GM18498 (cell line): ENCODE results near the gene OR11G2.
"Not testable (repeated sequence)": the region's sequence is repeated elsewhere in the genome, so short reads cannot be mapped to it uniquely, and the experiment has no call there.

Experiments
- ATAC-seq: cut with Tn5 transposase; IDR thresholded peaks from one replicate; pipeline ENCODE4 v1.9.1; 2021; ENCODE audit warnings: mild to moderate bottlenecking, moderate library complexity; ENCODE audit not compliant: unreplicated experiment

OR11G2 gene

DNA sequence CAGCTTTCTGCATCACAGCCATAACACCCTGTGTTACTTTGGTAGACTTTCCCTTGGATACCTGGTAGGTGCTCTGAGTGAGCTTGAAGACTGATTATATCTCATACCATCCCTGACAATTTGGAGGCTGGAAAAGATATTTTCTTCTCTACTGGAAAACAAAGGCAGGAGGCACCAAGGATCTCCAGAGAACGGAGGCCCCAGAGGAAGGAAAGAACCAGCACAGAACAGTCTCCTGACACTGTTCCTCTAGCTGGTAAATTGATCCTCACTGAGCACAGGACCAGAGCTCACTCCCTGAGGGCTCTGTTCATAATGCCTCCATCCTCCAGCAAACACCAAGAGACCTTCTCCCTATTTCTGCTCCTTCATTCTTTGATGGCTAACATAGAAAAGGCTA, at the start of gene OR11G2:
Gene OR11G2, plus strand, starts transcription at position 301 of the 400 bp plus-strand sequence. CDS start 6,542 bp downstream, outside the sequence.
- ATAC-seq = no peak

- ATAC-seq = no peak
Observed at GRCh38 chr14:20143911-20144310, 46.8 kb upstream of the OR11G2 start.

- no peak for ATAC-seq
Observed at GRCh38 chr14:20144820-20145219, 45.9 kb upstream of the OR11G2 start.

DNA sequence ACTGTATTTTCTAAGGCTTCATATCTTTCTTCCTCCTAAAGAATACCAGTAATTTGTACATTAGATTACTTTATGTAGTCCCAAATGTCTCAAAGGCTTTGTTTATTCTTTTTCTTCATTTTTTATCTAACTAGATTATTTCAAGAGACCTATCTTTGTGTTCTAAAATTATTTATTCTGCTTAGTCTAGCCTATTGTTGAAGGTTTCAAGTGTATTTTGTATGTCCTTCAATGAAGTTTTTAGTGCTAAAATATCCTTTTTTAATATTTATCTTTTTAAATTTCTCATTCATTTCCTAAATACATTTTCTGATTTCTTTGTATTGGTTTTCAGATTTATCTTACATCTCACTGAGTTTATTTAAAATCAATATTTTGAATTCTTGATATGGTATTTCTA, 26.2 kb upstream of the OR11G2 start:
- no peak for ATAC-seq

GRCh38 chr14:20167091-20167490, 23.6 kb upstream of the OR11G2 start:
- no peak for ATAC-seq

GRCh38 chr14:20169852-20170251, 20.8 kb upstream of the OR11G2 start:
- ATAC-seq = not testable (repeated sequence)

- not testable (repeated sequence) for ATAC-seq
Observed at GRCh38 chr14:20174205-20174604, 16.5 kb upstream of the OR11G2 start.

DNA sequence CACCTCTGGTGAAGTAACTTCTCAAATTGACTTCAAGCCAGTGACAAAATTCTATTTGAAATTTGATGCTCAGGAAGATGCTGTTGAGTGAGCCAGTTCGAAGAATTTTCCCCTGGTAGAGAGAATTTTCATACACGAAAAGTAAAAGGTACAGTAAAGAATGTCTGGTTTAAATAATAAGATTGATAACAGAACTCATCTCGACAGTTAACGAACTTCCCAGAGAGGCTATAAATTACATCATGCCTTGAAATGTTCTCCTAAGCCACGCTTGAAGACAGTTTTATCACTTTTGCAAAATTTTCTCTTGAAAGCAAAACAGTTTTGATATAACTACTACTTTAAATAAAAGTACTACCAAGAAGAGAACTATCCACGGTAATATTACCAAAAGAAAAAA, 14.4 kb upstream of the OR11G2 start:
- no peak for ATAC-seq

DNA sequence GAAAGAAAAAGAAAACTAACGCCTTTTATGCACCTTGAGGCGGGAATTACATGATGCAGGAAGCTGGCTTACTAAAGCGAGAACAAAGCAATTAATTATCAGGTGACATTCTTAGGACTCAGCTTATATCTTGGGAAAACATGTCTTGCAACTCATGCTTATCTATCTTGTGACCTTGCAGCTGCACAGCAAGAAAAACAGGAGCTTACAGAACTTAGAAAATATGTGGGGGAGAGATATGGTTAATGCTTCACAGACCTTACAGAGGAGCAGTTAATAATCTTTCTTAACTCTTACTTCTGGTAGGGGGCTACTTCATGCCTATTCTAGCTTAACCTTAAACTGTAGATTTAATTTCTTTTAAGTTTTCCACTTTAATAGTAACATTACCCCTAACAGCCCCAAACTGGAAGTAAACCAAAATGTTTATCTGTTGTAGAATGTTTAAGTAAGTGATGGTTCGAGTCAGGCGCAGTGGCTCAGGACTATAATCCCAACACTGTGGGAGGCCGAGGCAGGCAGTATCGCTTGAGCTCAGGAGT, 13.2 kb upstream of the OR11G2 start:
- no peak for ATAC-seq

DNA sequence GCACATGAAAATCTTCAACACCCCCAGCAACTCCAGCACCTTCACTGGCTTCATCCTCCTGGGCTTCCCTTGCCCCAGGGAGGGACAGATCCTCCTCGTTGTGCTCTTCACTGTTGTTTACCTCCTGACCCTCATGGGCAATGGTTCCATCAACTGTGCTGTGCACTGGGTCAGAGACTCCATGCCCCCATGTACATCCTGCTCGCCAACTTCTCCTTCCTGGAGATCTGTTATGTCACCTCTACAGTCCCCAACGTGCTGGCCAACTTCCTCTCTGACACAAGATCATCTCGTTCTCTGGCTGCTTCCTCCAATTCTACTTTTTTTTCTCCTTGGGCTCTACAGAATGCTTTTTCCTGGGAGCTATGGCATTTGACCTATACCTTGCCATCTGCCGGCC, 11.5 kb upstream of the OR11G2 start:
- ATAC-seq = no peak

- no peak for ATAC-seq
Observed at GRCh38 chr14:20179880-20180279, 10.8 kb upstream of the OR11G2 start.

DNA sequence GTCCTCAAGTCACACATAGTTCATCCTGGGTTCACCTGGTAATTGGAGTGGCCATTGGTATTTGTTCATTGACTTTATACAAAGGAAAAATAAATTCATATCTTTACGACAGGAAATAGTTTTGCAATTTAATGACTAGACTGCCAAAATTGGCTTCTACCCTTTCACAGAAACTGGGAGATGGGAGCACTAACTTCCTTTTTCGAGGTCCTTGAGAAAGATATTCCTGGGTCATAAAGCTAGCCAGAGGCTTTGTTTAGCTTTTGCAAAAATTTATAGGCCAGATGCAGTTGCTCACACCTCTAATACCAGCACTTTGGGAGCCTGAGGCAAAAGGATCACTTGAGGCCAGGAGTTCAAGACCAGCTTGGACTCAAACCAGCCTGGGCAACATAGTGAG, 10.2 kb upstream of the OR11G2 start:
- no peak for ATAC-seq

DNA sequence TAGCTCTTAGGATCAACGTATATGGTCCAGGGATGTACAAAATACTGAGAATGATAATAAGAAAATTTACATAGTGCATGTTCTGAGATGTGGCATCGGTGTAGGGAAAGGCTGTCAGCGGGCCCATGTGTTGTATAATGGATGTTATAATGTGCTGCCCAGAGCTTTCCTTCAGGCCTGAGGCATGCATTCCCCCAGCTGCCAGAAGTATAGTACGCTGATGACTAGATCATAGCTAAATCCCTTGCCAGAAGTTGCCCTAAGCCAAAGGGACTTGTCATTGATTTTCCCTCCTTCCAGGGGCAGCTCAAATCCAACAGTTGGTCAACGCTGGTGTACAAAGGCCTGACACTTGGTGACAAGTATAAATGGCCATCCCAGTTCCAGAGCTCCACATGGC, 6.5 kb upstream of the OR11G2 start:
- ATAC-seq = no peak

GRCh38 chr14:20191396-20191795, 700 bp downstream of the OR11G2 start:
- no peak for ATAC-seq

DNA sequence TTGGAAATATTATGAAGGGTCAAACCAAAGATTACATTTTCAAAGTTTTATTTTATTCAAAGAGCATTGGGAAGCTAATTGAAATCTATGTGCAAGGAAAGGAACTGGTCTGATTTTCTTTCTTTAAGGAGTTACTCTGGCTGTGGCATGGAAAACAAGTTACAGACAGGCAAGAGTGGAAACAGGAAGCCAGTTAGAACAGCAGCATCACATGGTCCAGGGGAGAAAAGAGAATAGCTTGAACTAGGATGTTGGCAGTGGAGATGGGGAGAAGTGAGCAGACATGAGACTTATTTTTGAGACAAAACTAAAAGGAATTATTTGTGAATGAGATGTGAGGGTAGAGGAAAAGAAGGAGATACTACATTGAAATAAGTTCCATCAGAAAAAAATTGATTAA, 3.4 kb downstream of the OR11G2 start:
- no peak for ATAC-seq

- ATAC-seq = not testable (repeated sequence)
Observed at GRCh38 chr14:20195170-20195569, 4.5 kb downstream of the OR11G2 start.

DNA sequence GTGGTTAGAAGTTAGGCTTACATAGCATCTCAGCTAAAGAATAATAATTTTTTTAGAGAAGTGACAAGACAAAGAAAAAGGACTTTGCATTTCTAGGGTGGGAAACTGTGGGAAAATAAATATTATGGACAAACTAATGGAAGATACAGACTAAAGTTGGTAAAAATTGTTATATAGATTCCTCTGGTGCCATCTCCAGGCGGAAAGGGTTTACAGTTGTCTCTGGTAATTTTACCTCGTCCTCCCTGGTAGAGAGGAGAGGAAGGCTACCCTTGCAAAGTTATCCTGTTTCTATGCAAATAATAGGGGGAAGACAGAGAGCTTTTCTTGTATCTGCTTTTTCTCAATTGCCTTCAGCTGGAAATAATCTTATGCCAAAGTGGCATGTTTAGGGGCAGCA, 5.2 kb downstream of the OR11G2 start:
- ATAC-seq = no peak

DNA sequence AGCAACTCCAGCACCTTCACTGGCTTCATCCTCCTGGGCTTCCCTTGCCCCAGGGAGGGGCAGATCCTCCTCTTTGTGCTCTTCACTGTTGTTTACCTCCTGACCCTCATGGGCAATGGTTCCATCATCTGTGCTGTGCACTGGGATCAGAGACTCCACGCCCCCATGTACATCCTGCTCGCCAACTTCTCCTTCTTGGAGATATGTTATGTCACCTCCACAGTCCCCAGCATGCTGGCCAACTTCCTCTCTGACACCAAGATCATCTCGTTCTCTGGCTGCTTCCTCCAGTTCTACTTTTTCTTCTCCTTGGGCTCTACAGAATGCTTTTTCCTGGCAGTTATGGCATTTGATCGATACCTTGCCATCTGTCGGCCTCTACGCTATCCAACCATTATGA, 6.8 kb downstream of the OR11G2 start:
- no peak for ATAC-seq

- ATAC-seq = no peak
Observed at GRCh38 chr14:20198991-20199390, 8.3 kb downstream of the OR11G2 start.

DNA sequence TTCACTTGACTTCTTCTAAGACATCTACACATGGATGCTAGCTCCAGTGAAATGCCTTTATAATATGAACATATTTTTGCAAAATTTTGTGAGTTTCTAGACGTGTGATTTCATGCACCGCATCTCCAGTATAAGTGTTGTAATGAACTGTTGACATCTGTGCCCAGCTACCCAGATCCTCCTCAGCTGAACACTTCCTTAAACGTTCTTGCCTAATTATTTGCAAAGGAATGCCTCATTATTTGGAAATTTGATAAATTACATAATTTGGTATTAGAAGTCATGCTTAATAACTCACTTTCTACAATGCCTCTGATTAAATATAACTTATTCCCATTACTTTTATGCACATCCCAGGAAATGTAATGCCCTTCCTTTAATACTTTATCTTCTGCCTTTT, 14.0 kb downstream of the OR11G2 start:
- no peak for ATAC-seq

- no peak for ATAC-seq
Observed at GRCh38 chr14:20209595-20209994, 18.9 kb downstream of the OR11G2 start.

DNA sequence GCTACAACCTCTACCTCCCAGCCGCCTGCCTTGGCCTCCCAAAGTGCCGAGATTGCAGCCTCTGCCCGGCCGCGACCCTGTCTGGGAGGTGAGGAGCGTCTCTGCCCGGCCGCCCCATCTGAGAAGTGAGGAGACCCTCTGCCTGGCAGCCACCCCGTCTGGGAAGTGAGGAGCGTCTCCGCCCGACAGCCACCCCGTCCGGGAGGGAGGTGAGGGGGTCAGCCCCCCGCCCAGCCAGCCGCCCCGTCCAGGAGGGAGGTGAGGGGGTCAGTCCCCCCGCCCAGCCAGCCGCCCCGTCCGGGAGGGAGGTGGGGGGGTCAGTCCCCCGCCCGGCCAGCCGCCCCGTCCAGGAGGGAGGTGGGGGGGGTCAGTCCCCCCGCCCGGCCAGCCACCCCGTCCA, 21.7 kb downstream of the OR11G2 start:
- ATAC-seq = not testable (repeated sequence)

GRCh38 chr14:20215196-20215595, 24.5 kb downstream of the OR11G2 start:
- ATAC-seq = no peak
